Neuronal stem cell (in vitro differentiated cells): ENCODE measurements around the gene MIGA2.

ENCODE experiments used
- DNase-seq: peaks from one replicate; pipeline ENCODE4 v3.0.0-alpha.2; 2013; ENCODE audit warnings: low spot score
- H2AFZ ChIP-seq: one replicate; pipeline ENCODE4 v1.6.1; 2013; ENCODE audit warnings: mild to moderate bottlenecking, low read length, inconsistent platforms
- H2AK5ac ChIP-seq: 2 replicates; pipeline ENCODE4 v1.6.1; 2013; ENCODE audit warnings: low read depth, mild to moderate bottlenecking, inconsistent platforms, low read length, moderate library complexity, mixed read lengths
- H2BK120ac ChIP-seq: 2 replicates; pipeline ENCODE4 v1.6.1; 2013; ENCODE audit warnings: low read depth, mild to moderate bottlenecking, inconsistent platforms, low read length, moderate library complexity, mixed read lengths
- H2BK12ac ChIP-seq: one replicate; pipeline ENCODE4 v1.6.1; 2013; ENCODE audit warnings: low read length, inconsistent platforms
- H2BK15ac ChIP-seq: 2 replicates; pipeline ENCODE4 v1.6.1; 2013; ENCODE audit warnings: mild to moderate bottlenecking, low read length, inconsistent platforms, mixed read lengths
- H2BK5ac ChIP-seq: one replicate; pipeline ENCODE4 v1.6.1; 2013; ENCODE audit warnings: inconsistent platforms, mild to moderate bottlenecking, low read length, moderate library complexity
- H3K14ac ChIP-seq: one replicate; pipeline ENCODE4 v1.6.1; 2013; ENCODE audit warnings: low read length, inconsistent platforms
- H3K18ac ChIP-seq: 2 replicates; pipeline ENCODE4 v1.6.1; 2013; ENCODE audit warnings: low read length, inconsistent platforms
- H3K23ac ChIP-seq: 2 replicates; pipeline ENCODE4 v1.6.1; 2013; ENCODE audit warnings: low read depth, mild to moderate bottlenecking, mixed read lengths, low read length, inconsistent platforms; ENCODE audit not compliant: poor library complexity
- H3K27ac ChIP-seq: replicated peaks from 3 replicates; pipeline ENCODE4 v1.5.1; 2013; ENCODE audit warnings: low read length, inconsistent platforms
- H3K27me3 ChIP-seq, 3 experiments: 2 replicates each; pipeline ENCODE4 v1.6.1; 2013; ENCODE audit warnings: low read length in 3 of 3, mild to moderate bottlenecking in 2 of 3, inconsistent platforms in 1 of 3, low read depth in 1 of 3, mixed read lengths in 1 of 3, moderate library complexity in 1 of 3; ENCODE audit not compliant: control insufficient read depth in 3 of 3, insufficient read depth in 3 of 3
- H3K36me3 ChIP-seq, 2 donors: replicated peaks in 1 of 2; 2 replicates each; pipeline ENCODE4 v1.6.1; 2013; ENCODE audit warnings: low read length in 2 of 2; ENCODE audit not compliant: control insufficient read depth in 2 of 2, insufficient read depth in 2 of 2
- H3K4ac ChIP-seq: 2 replicates; pipeline ENCODE4 v1.6.1; 2013; ENCODE audit warnings: inconsistent platforms, mild to moderate bottlenecking, low read length, moderate library complexity
- H3K4me1 ChIP-seq, 2 donors: 1 replicate in 1 of 2; 2 replicates in 1 of 2; pipeline ENCODE4 v1.6.1; 2013; ENCODE audit warnings: low read length in 2 of 2, low read depth in 1 of 2; ENCODE audit not compliant: control insufficient read depth in 2 of 2, insufficient read depth in 1 of 2
- H3K4me2 ChIP-seq: one replicate; pipeline ENCODE4 v1.6.1; 2013; ENCODE audit warnings: mild to moderate bottlenecking, low read length, inconsistent platforms; ENCODE audit not compliant: insufficient read depth, poor library complexity, severe bottlenecking
- H3K4me3 ChIP-seq, 2 donors: 2 replicates each; pipeline ENCODE4 v1.5.1; 2013; ENCODE audit warnings: low read length in 2 of 2, mild to moderate bottlenecking in 2 of 2, inconsistent platforms in 1 of 2, moderate library complexity in 1 of 2
- H3K79me1 ChIP-seq: one replicate; pipeline ENCODE4 v1.6.1; 2013; ENCODE audit warnings: low read depth, mild to moderate bottlenecking, inconsistent platforms, low read length, moderate library complexity
- H3K9ac ChIP-seq: one replicate; pipeline ENCODE4 v1.6.1; 2013; ENCODE audit warnings: mild to moderate bottlenecking, low read depth, low read length, inconsistent platforms; ENCODE audit not compliant: poor library complexity
- H3K9me3 ChIP-seq, 2 donors: replicated peaks in 1 of 2; 2 replicates each; pipeline versions ENCODE3 to v1.6.1; 2013; ENCODE audit warnings: low read length in 2 of 2, mild to moderate bottlenecking in 2 of 2, inconsistent platforms in 1 of 2, low read depth in 1 of 2, mixed read lengths in 1 of 2, moderate library complexity in 1 of 2; ENCODE audit not compliant: control insufficient read depth in 2 of 2, insufficient read depth in 1 of 2
- H4K8ac ChIP-seq: one replicate; pipeline ENCODE4 v1.6.1; 2013; ENCODE audit warnings: low read depth, mild to moderate bottlenecking, inconsistent platforms, low read length, moderate library complexity
- H4K91ac ChIP-seq: one replicate; pipeline ENCODE4 v1.6.1; 2013; ENCODE audit warnings: low read length, low read depth, mild to moderate bottlenecking, inconsistent platforms; ENCODE audit not compliant: poor library complexity
- WGBS, 2 donors: extraction: QIAGEN DNeasy Blood & Tissue Kit; methylation state at CpG; one replicate each; pipeline ENCODE4 v1.1.7; 2013; ENCODE audit warnings: missing lambda C conversion rate in 2 of 2, mixed read lengths in 1 of 2; ENCODE audit not compliant: insufficient read length in 2 of 2, insufficient replicate concordance in 1 of 2; ENCODE audit errors: extremely low coverage in 2 of 2; 5-methylcytosine and 5-hydroxymethylcytosine counted together

Gene MIGA2

DNA sequence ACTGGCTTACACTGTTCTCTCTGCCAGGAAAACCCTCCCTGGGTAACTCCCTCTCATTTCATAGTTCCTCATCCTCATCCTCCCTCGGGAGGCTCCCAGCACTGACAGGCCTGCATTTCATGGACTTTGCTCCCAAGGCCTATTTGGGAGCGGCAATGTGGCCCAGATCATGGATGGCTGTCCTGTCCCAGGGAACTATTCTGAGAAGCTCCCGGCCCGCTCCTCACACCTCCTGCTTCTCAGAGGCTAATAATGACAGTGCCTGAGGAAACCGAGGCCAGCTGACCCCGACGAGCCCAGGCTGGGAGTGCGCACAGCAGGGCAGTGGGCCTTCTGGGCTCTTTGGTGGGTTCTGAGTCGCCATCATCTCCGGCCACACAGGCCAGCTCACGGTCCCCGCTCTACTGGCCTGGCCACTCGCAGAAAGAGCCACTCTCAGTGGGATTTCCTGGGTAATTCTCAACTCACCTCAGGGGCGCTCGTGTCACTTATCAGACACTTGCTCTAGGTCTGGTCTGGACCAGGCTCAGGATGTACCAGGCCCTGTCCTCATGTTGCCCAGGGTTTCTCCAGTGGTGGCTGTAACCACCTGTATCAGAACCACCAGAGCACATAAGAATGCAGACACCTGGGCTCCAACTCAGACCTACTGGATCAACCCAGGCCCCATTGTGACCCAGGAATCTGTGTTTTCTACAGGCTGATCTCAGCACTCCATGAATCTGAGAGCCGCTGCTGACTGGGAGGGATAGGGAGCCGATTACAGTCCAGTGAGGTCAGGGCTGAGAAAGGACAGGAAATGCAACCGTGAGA, 42.5 kb downstream of the MIGA2 start:
- Histone ChIP-seq H3K9me3 (no peaks in the 10 kb centered on the region), H4K91ac (no peak overlapping the region), H3K14ac (no peak overlapping the region), H2BK5ac (no peak overlapping the region), H3K9ac (no peak overlapping the region), H2BK120ac (peak overlapping the region; percentile 47), H2AK5ac (no peak overlapping the region), H3K4me1 (peaks cover 0 to 8% of the 10 kb centered on the region in 2 donors), H3K4ac (no peak overlapping the region), H3K18ac (no peak overlapping the region), H3K27ac (no peak overlapping the region), H3K36me3 (peaks cover 0 to 9% of the 10 kb centered on the region in 2 donors), H3K4me2 (no peak overlapping the region), H2AFZ (no peak overlapping the region), H2BK15ac (no peak overlapping the region), H3K79me1 (peaks cover 10% of the 10 kb centered on the region), H2BK12ac (no peak overlapping the region), H4K8ac (no peak overlapping the region), H3K23ac (no peak overlapping the region), H3K4me3 (no peak overlapping the region), H3K27me3 (no peaks in the 10 kb centered on the region)
- no peak for DNase-seq
- WGBS, 2 donors = no CpG with 5 or more reads among the region's 18 CpGs

GRCh38 chr9:129079829-129080228, 43.4 kb downstream of the MIGA2 start:
- no peak overlapping the region for H4K8ac ChIP-seq
- H3K36me3 ChIP-seq = peaks cover under 1 to 17% of the 10 kb centered on the region in 2 donors
- H3K4me2 ChIP-seq = peak overlapping the region; percentile 63
- no peak overlapping the region for H3K14ac ChIP-seq
- no peak for DNase-seq
- no peaks in the 10 kb centered on the region for H3K27me3 ChIP-seq
- no peak overlapping the region for H2BK15ac ChIP-seq
- H2AK5ac ChIP-seq = no peak overlapping the region
- no peak overlapping the region for H3K18ac ChIP-seq
- WGBS, 2 donors = no CpG with 5 or more reads among the region's 13 CpGs
- H3K79me1 ChIP-seq = peaks cover 10% of the 10 kb centered on the region
- H3K23ac ChIP-seq = no peak overlapping the region
- H2BK120ac ChIP-seq = no peak overlapping the region
- no peak overlapping the region for H3K4ac ChIP-seq
- no peak overlapping the region for H3K9ac ChIP-seq
- H2BK12ac ChIP-seq = no peak overlapping the region
- peaks cover 0 to 8% of the 10 kb centered on the region in 2 donors for H3K4me1 ChIP-seq
- peak overlapping the region; percentile 86 for H2AFZ ChIP-seq
- H2BK5ac ChIP-seq = no peak overlapping the region
- peak overlapping the region; percentile 65 to 77 for H3K4me3 ChIP-seq
- H3K9me3 ChIP-seq = no peaks in the 10 kb centered on the region
- H3K27ac ChIP-seq = no peak overlapping the region
- no peak overlapping the region for H4K91ac ChIP-seq

DNA sequence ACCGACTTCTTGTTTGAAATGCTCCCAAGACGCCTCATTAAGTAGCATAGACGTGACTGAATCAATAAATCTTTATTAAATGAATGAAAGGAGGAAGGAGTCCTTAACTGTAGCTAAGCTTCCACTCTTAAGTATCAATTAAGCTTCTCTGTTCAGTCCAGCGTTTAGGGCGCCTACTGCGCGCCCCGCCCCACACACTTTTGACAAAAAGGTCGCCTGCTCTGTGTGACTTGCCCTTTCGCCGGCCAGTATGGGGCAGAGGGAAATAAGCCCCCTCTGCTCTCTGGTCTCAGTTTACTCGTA, 43.8 kb downstream of the MIGA2 start:
- H3K27ac ChIP-seq = peak overlapping the region; percentile 11
- no peak overlapping the region for H3K23ac ChIP-seq
- peak overlapping the region; percentile 5 for H3K18ac ChIP-seq
- no peak overlapping the region for H3K4ac ChIP-seq
- H3K79me1 ChIP-seq = peaks cover 10% of the 10 kb centered on the region
- H2AFZ ChIP-seq = peak overlapping the region; percentile 86
- no peak for DNase-seq
- H3K4me3 ChIP-seq = peak overlapping the region; percentile 77 to 90
- no peak overlapping the region for H4K91ac ChIP-seq
- H3K36me3 ChIP-seq = peaks cover 5 to 21% of the 10 kb centered on the region in 2 donors
- H3K4me2 ChIP-seq = peak overlapping the region; percentile 63
- peak overlapping the region; percentile 60 for H3K9ac ChIP-seq
- H3K14ac ChIP-seq = no peak overlapping the region
- H2BK120ac ChIP-seq = no peak overlapping the region
- H3K4me1 ChIP-seq = peaks cover 0 to 8% of the 10 kb centered on the region in 2 donors
- H2BK15ac ChIP-seq = no peak overlapping the region
- no peak overlapping the region for H4K8ac ChIP-seq
- no peak overlapping the region for H2BK12ac ChIP-seq
- H3K9me3 ChIP-seq = no peaks in the 10 kb centered on the region
- H3K27me3 ChIP-seq = no peaks in the 10 kb centered on the region
- no CpG with 5 or more reads among the region's 12 CpGs for WGBS, 2 donors
- no peak overlapping the region for H2AK5ac ChIP-seq
- no peak overlapping the region for H2BK5ac ChIP-seq

- H3K4me1 ChIP-seq = peaks cover 0 to 8% of the 10 kb centered on the region in 2 donors
- H3K23ac ChIP-seq = peak within 1 kb of the TSS; percentile 82
- no peaks in the 10 kb centered on the region for H3K27me3 ChIP-seq
- no CpG with 5 or more reads among the region's 70 CpGs for WGBS, 2 donors
- no peaks in the 10 kb centered on the region for H3K9me3 ChIP-seq
- no peak within 1 kb of the TSS for H4K91ac ChIP-seq
- peak within 1 kb of the TSS; percentile 93 for H3K4ac ChIP-seq
- H4K8ac ChIP-seq = no peak within 1 kb of the TSS
- peak within 1 kb of the TSS; percentile 96 for H3K9ac ChIP-seq
- H3K4me3 ChIP-seq = peak within 1 kb of the TSS; percentile 77 to 90
- peak within 1 kb of the TSS; percentile 71 for H3K27ac ChIP-seq
- H2AK5ac ChIP-seq = peak within 1 kb of the TSS; percentile 95
- H2BK5ac ChIP-seq = peak within 1 kb of the TSS; percentile 91
- peak within 1 kb of the TSS; percentile 88 for H3K4me2 ChIP-seq
- peak within 1 kb of the TSS; percentile 39 for H3K14ac ChIP-seq
- H2BK120ac ChIP-seq = peak within 1 kb of the TSS; percentile 57
- DNase-seq = peak; percentile 99
- H3K18ac ChIP-seq = peak within 1 kb of the TSS; percentile 98
- H2BK12ac ChIP-seq = no peak within 1 kb of the TSS
- H3K36me3 ChIP-seq = peaks cover 10 to 26% of the 10 kb centered on the region in 2 donors
- H2AFZ ChIP-seq = peak within 1 kb of the TSS; percentile 97
- peaks cover 10% of the 10 kb centered on the region for H3K79me1 ChIP-seq
- no peak within 1 kb of the TSS for H2BK15ac ChIP-seq
Observed at GRCh38 chr9:129080601-129081387, 44.4 kb downstream of the MIGA2 start, which contains the start of gene DOLPP1. Gene DOLPP1 (plus strand): TSS chr9:129081111. CDS start chr9:129081132, 21 bp downstream.
